Gastroesophageal sphincter (tissue), 4 donors: ENCODE data around the gene PICK1. TPM values are rescaled to one million over a fixed set of nuclear protein-coding genes. Genes with fewer than 3 reads are reported as not detected.

ENCODE experiments used
- ATAC-seq: fragments of 150-250 bp; one replicate; pipeline ENCODE4 v1.9.1; 2016; ENCODE audit warnings: mild to moderate bottlenecking, moderate library complexity
- H3K27ac ChIP-seq, 4 donors: fragments of 200-600 bp; sonication (generic) in 3 of 4; 1 replicate in 3 of 4; 2 replicates in 1 of 4; pipeline ENCODE4 v1.5.1; 2016 to 2019
- H3K27me3 ChIP-seq: fragments of 200-600 bp; sonication (generic); one replicate; pipeline ENCODE4 v1.5.1; 2019
- H3K36me3 ChIP-seq, 2 donors: fragments of 200-600 bp; sonication (generic); one replicate each; pipeline ENCODE4 v1.5.1; 2019; ENCODE audit warnings: control low read depth in 1 of 2
- H3K4me1 ChIP-seq, 3 donors: fragments of 200-600 bp; sonication (generic); 1 replicate in 2 of 3; 2 replicates in 1 of 3; pipeline ENCODE4 v1.5.1; 2016 to 2019; ENCODE audit warnings: control low read depth in 2 of 3
- H3K4me3 ChIP-seq, 2 donors: fragments of 200-600 bp; sonication (generic); one replicate each; pipeline ENCODE4 v1.5.1; 2019; ENCODE audit warnings: mild to moderate bottlenecking in 1 of 2, moderate library complexity in 1 of 2
- H3K9me3 ChIP-seq, 3 donors: fragments of 200-600 bp; sonication (generic); one replicate each; pipeline ENCODE4 v1.5.1; 2017 to 2019; ENCODE audit warnings: control low read depth in 2 of 3
- CTCF ChIP-seq, 4 experiments: fragments of 200-600 bp in 2 of 4; fragments of 450-650 bp in 2 of 4; sonication (generic) in 1 of 4; IDR thresholded peaks; one replicate each; pipeline ENCODE4 v1.5.1; 2017 to 2019; ENCODE audit warnings: antibody characterized with exemption in 4 of 4, mild to moderate bottlenecking in 2 of 4, moderate library complexity in 2 of 4
- EP300 ChIP-seq: sonication (generic); formaldehyde crosslinking; IDR thresholded peaks from one replicate; pipeline ENCODE4 v1.6.1; 2017; ENCODE audit warnings: antibody characterized with exemption, mild to moderate bottlenecking
- POLR2A ChIP-seq, 2 donors: fragments of 450-650 bp; IDR thresholded peaks; one replicate each; pipeline ENCODE4 v1.6.1; 2017; ENCODE audit warnings: antibody characterized with exemption in 2 of 2, mild to moderate bottlenecking in 2 of 2, moderate library complexity in 1 of 2
- POLR2AphosphoS5 ChIP-seq: sonication (generic); formaldehyde crosslinking; IDR thresholded peaks from one replicate; pipeline ENCODE4 v1.6.1; 2017; ENCODE audit warnings: antibody characterized with exemption
- WGBS, 2 donors: methylation state at CpG; one replicate each; pipeline ENCODE4 v1.1.5; 2018; ENCODE audit warnings: low coverage in 1 of 2; 5-methylcytosine and 5-hydroxymethylcytosine counted together
- total RNA-seq, 4 donors: library from RNA; depleted of rRNA; stranded (reverse); fragments of >200 nt; gene quantifications; one replicate each; pipeline ENCODE4 v1.1.0, GENCODE V29; 2016

PICK1 gene
- total RNA-seq, 4 donors from 2014 or later, result 20.3 to 35.3 (median 25.7) TPM

DNA sequence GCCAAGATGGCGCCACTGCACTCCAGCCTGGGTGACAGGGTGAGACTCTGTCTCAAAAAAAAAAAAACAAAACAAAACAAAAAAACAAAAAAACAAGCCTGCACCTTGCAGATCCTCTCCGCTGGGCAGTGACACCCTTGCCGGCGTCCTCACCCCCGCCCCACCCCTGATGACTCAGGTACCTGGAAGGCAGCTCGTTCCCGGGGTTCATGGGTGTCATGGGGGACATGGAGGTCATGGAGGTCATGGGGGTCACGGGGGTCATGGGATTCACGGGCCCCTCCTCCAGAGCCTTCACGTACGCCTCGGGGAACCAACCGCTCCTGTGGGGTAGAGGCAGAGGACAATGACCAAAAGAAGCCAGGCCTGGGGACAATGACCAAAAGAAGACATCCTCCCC lies 29.7 kb downstream of the PICK1 start:
- Histone ChIP-seq H3K27ac (no peak overlapping the region), H3K36me3 (peaks cover 0 to 30% of the 10 kb centered on the region in 2 donors), H3K9me3 (no peaks in the 10 kb centered on the region), H3K4me1 (peaks cover 0 to 26% (median 15%) of the 10 kb centered on the region in 3 donors), H3K27me3 (peaks cover 61% of the 10 kb centered on the region), H3K4me3 (no peak overlapping the region)
- no peak for ATAC-seq
- TF ChIP-seq CTCF (IDR thresholded peaks at IDR 0.05) (no peak), EP300 (no peak), POLR2A (IDR thresholded peaks at IDR 0.05) (no peak), POLR2AphosphoS5 (no peak)
- 83 to 100% methylated on average over 2 to 6 of the region's 13 CpGs for WGBS, 2 donors

GRCh38 chr22:38087855-38088254 lies 30.7 kb downstream of the PICK1 start:
- peaks cover 51% of the 10 kb centered on the region for H3K27me3 ChIP-seq
- H3K4me1 ChIP-seq, result peaks cover 0 to 17% (median 7%) of the 10 kb centered on the region in 3 donors
- peaks cover 0 to 31% of the 10 kb centered on the region in 2 donors for H3K36me3 ChIP-seq
- H3K27ac ChIP-seq, result no peak overlapping the region
- H3K9me3 ChIP-seq, result no peaks in the 10 kb centered on the region
- WGBS, 2 donors, result 86 to 96% methylated on average over 9 to 11 of the region's 12 CpGs
- ATAC-seq, result no peak
- TF ChIP-seq POLR2A (IDR thresholded peaks at IDR 0.05) (no peak), POLR2AphosphoS5 (no peak), CTCF (IDR thresholded peaks at IDR 0.05) (no peak), EP300 (no peak)
- no peak overlapping the region for H3K4me3 ChIP-seq

GRCh38 chr22:38088629-38089473 lies 31.6 kb downstream of the PICK1 start:
- Histone ChIP-seq H3K27me3 (peaks cover 41% of the 10 kb centered on the region), H3K4me3 (peak overlapping the region in 1 of 2 donors; percentile 33), H3K27ac (no peak overlapping the region), H3K4me1 (peaks cover 0 to 16% (median 7%) of the 10 kb centered on the region in 3 donors), H3K36me3 (peaks cover 0 to 37% of the 10 kb centered on the region in 2 donors), H3K9me3 (no peaks in the 10 kb centered on the region)
- WGBS, 2 donors, result no CpG with 5 or more reads among the region's 85 CpGs
- TF ChIP-seq POLR2A (IDR thresholded peaks at IDR 0.05), result no peak
- TF ChIP-seq POLR2AphosphoS5, result no peak
- TF ChIP-seq EP300, result no peak
- no peak for TF ChIP-seq CTCF (IDR thresholded peaks at IDR 0.05)
- ATAC-seq, result peak; percentile 29

DNA sequence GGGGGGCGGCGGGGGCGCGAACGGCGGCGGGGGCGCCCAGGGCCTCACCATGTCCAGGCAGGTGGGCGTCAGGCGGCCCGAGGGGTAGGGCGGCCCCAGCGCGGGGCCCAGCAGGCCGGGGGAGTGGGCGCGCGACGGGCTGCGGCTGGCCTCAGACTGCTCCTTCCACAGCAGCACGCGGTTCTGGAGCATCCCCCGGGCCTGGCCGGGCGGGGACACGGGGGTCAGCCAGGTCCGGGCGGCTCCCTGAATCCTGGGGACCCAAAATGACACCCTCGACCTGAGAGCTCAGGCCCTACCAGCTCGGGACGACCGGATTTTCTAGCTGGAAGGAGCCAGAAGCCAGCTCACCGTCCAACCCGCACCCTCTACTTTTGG lies 32.3 kb downstream of the PICK1 start:
- H3K27me3 ChIP-seq, result peaks cover 37% of the 10 kb centered on the region
- no peak for ATAC-seq
- H3K4me1 ChIP-seq, result peaks cover 0 to 16% (median 7%) of the 10 kb centered on the region in 3 donors
- TF ChIP-seq EP300 (no peak), POLR2AphosphoS5 (no peak), POLR2A (IDR thresholded peaks at IDR 0.05) (no peak), CTCF (IDR thresholded peaks at IDR 0.05) (no peak)
- WGBS, 2 donors, result no CpG with 5 or more reads among the region's 34 CpGs
- no peaks in the 10 kb centered on the region for H3K9me3 ChIP-seq
- H3K4me3 ChIP-seq, result peak overlapping the region in 1 of 2 donors; percentile 33
- H3K36me3 ChIP-seq, result peaks cover 0 to 37% of the 10 kb centered on the region in 2 donors
- no peak overlapping the region for H3K27ac ChIP-seq

DNA sequence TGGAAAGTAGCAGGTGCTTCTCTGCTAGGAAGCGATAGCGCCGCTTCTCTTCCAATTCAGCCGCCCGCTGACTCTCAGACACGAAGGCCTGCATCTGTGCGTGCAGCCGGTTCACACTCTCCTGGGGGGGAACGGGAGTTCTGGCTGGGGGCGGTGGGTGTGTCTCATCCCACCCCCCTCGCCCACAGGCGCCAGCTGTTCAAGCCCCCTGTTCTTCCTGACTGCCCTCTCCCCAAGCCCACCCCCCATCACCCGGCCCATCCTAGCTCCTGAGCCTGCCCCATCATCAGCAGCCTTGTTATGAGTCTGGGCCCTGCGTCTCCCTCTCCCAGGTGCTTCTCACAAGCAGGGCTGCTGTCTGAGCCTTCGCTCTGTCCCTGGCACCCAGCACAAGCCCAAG lies 39.9 kb downstream of the PICK1 start:
- H3K27me3 ChIP-seq, result no peaks in the 10 kb centered on the region
- peaks cover 0 to 12% (median 5%) of the 10 kb centered on the region in 3 donors for H3K4me1 ChIP-seq
- H3K36me3 ChIP-seq, result peaks cover 0 to 7% of the 10 kb centered on the region in 2 donors
- no peak for TF ChIP-seq POLR2AphosphoS5
- no peak for TF ChIP-seq POLR2A (IDR thresholded peaks at IDR 0.05)
- no peak for TF ChIP-seq CTCF (IDR thresholded peaks at IDR 0.05)
- TF ChIP-seq EP300, result no peak
- no peak overlapping the region for H3K27ac ChIP-seq
- no peaks in the 10 kb centered on the region for H3K9me3 ChIP-seq
- H3K4me3 ChIP-seq, result no peak overlapping the region
- 77 to 82% methylated on average over 5 to 9 of the region's 15 CpGs for WGBS, 2 donors
- ATAC-seq, result no peak
